Lung microvascular endothelial cell (primary cell): ENCODE results near the gene ATP10A. TPM values are rescaled to one million over a fixed set of nuclear protein-coding genes. Genes with fewer than 3 reads are reported as not detected.
"Not testable (repeated sequence)": the region's sequence is repeated elsewhere in the genome, so short reads cannot be mapped to it uniquely, and the experiment has no call there.

ENCODE experiments used
- DNase-seq, 2 donors: peaks; one replicate each; pipeline versions ENCODE4 v3.0.0 to v3.0.0-alpha.2; 2010; ENCODE audit warnings: low read depth in 2 of 2
- total RNA-seq: library from RNA; depleted of rRNA; stranded (reverse); fragments of >200 nt; gene quantifications from 2 replicates; pipeline ENCODE4 v1.2.1, GENCODE V29; 2014

ATP10A gene
- total RNA-seq, 1 donor from 2014 or later: not detected

DNA sequence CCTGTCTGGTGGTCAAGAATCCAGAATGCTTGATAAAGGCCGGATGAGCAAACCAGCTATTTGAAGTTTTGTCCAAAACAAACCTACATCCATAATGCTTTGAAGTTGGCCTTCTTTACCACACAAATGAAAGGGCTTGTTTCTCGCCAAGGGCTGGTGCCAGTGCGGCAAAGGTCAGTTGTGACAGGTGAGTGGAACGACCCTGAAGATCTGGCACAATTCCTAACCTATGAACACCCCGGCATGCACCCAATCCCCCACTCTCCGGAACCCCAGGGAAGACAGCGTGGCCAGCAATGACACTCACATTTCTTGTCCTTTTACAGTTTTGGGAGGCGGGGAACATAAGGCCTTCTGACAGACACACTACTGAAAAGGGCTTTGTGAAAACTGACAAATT, 90.6 kb downstream of the ATP10A start:
- DNase-seq: no peak

DNA sequence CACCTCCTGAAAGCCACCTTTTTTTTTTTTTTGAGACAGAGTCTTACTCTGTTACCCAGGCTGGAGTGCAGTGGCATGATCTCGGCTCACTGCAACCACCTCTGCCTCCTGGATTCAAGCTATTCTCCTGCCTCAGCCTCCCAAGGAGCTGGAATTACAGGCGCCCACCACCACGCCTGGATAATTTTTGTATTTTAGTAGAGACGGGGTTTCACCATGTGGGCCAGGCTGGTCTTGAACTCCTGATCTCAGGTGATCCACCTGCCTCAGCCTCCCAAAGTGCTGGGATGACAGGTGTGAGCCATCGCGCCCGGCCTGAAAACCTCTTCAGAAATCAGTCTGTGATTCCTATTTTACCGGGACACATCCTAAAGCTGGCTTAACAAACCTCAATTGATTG, 91.4 kb downstream of the ATP10A start:
- DNase-seq: not testable (repeated sequence)

DNA sequence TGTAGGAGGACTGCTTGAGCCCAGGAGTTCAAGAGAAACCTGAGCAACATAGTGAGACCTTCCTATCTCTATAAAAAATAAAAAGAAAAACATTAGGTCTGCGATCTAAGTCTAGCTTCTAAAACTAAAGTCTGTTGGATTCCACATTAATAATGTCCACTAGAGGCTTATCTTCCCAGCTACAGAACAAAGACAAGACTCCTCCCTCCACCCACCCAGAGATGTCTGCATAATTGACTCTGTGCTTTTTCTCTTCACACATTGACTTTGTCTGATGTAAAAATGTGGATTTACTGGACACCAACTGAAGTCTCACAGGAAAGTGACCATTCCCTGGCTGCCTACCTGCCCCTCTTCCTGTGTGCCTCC, 91.8 kb downstream of the ATP10A start:
- no peak for DNase-seq

DNA sequence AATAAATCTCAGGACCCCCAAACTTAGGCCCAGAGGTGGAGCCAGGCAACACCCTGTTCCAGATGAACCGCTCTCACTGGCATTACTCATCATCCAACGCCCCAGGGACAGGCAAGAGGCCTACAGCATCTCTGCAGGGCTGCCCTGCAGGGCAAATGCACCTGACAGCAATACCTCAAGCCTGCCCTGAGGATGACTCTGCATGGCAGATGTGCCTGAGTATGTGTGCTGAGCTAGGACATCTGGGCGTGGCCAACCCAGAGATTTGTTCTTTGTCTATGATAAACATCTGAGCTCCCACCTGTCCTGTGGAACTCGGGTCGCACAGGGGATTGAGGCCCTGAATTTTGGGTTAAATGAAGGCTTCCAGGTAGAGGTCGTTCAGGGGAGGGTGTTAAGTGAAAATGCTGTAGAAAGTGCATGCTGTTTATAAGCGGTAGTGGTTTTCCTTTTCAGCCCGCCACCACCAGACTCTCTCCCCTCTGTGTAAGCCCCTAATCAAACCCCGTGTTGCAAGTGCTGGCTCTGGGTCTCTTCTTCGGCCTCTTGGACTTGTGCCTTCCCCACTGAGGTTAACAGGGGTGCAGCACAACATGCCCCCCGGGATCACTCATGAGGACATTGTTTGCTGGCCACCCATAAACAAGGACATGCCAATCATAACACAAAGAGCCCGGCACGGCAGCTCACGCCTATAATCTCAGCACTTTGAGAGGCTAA, 92.3 kb downstream of the ATP10A start:
- DNase-seq: no peak

DNA sequence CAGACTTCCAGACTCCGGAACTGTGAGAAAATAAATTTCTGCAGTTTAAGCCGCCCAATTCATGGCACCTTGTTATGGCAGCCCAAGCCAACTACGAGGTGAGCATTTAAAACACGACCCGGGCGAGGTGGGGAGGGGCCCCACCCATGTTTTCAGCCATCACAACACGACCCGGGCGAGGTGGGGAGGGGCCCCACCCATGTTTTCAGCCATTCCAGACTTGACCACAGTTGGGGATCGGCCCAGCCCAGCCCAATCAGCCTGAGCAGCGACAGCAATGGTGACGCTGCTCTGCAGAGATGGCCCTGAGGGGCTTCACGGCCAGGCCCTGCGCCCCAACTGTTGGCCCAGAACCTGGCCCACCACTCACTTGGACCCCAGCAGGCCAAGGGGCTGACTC, 93.1 kb downstream of the ATP10A start:
- DNase-seq: no peak

DNA sequence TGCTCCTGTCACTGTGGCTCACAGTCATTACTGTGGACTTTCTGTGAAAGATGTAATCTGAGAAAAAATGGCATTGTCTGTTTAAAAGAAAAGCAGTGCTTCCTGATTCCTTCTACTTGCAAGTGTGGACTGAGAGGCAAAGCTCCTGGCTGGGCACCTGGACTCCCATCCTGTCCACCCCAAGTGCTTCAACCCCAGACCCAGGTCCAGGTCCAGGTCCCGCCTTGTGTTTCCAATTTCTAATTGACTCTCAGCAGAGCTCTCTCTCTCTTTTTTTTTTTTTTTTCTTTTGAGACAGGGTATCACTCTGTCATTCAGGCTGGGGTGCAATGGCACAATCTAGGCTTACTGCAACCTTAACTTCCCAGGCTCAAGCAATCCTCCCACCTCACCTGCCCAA, 94.9 kb downstream of the ATP10A start:
- DNase-seq: no peak

DNA sequence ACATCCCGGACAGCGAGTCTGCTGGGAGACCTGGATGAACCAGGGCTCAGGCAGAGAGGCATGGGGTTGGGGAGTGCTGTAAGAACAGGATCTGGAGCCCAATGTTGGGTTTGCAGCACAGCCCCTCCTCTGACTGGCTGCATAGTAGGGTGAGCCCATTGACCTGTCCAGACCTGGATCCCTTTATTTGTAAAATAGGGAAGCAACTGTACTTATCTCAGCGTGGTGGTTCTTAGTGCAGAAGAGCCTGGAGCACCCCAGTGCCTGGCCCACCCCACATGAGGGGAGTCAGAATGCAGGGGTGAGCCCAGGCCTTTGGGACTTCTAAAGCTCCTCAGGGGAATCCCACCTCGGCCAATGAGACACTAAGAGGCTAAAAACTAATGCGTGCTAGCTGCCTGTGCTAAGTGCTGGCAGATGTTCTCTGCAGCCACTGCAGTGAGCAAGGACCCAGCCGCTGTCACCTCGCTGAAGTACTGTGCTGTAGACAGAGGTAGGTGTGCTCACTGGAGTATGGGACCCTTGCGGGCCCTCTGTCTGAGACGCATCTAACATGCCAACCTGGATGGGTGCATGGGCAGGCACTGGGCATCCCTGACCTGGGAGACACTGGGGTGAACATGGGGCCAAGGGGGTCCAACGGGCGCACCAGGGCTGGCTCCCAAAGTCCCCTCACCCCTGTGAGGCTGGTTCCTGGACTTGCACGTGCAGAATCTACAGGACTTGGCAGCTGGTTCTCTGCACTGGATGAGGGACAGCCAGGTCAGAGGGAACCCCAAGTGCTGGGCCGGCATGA, 95.6 kb downstream of the ATP10A start:
- no peak for DNase-seq

DNA sequence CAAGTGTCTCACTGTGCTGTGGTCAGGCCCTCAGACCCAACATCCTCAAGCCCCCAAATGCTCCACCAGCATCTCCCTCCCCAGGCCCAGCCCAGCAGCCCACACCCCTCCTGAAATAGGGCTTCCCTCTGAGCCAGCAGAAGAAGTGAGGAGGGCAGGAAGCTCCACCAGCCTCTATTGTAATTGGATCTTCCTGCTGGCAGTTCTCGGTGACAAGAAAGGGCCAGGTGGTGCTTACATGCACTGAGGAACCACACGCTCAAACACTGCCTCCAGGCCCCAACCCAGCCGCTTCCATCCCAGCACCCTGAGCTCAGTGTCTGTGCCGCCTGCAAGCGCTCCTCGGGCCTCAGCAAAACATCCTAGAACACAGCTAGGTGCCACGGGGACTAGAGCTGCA, 96.7 kb downstream of the ATP10A start:
- no peak for DNase-seq

DNA sequence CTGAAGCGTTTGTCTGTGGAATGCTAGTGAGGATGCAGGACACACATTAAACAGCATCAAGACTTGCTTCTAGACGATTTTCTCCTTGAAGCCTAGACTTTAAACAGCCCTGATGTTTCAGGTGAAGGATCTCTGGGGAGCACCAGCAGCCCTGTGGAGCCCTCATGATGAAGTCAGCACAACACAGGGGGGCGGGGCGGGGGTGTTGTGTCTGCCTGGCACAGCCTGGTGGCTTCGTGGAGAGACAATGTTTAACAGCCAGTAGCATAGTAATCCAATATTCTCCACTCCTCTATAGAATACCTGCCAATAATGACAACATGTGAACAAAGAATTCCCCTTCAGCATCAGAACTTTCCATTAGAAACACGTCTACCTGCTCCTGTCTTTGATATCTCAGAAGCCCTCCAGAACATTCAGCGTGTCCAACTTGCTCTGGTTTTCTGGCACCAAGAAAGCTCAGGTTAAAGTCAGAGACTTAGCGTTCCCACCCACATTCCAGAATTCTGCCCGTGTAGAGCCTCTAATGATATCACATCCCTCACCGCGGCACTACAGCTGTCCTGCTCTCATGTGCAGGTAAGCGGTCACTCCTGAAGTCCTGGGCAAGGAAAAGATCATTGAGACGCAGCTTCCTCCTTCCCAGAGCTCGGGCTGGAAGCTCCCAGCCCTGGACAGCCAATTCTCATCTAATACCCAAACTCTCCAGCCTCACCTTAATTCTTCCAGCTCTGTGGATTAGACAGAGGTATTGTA, 98.0 kb downstream of the ATP10A start:
- no peak for DNase-seq

DNA sequence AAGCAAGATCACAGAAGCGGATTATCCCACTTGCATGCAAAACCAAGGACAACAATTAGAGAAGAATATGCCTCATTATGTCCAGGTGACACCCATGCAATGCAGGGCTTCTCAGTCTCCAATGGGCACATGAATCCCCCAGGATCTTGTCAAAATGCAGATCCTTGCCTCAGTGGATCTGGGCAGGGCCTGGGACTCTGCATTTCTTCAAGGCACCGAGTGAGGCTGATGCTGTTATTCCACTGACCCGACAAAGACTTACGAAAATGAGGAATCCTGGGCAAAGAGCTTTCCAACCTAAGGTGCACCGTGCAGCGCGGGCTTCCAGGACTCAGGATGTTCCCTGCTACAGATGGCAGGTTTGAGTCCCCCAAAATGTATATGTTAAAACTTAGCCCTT, 99.2 kb downstream of the ATP10A start:
- DNase-seq: no peak

DNA sequence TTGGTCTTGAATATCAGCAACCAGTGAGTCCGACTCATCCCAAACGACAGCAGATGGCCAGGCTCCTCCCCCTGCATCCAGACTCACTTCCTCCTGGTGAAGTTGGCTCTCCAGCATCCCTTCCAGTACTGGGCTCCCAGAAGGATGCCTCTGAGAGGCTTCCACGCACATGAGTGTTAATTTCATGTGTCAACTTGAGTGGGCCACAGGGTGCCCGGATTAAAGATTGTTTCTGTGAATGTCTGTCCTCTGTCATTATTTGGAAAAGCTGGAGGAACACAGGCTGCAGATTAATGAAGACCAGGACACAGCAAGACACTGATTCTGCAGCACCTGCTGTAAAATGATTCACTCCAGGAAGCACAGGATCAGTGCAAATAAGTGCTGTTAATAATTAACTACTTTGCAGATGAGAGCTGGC, 99.8 kb downstream of the ATP10A start:
- no peak for DNase-seq

DNA sequence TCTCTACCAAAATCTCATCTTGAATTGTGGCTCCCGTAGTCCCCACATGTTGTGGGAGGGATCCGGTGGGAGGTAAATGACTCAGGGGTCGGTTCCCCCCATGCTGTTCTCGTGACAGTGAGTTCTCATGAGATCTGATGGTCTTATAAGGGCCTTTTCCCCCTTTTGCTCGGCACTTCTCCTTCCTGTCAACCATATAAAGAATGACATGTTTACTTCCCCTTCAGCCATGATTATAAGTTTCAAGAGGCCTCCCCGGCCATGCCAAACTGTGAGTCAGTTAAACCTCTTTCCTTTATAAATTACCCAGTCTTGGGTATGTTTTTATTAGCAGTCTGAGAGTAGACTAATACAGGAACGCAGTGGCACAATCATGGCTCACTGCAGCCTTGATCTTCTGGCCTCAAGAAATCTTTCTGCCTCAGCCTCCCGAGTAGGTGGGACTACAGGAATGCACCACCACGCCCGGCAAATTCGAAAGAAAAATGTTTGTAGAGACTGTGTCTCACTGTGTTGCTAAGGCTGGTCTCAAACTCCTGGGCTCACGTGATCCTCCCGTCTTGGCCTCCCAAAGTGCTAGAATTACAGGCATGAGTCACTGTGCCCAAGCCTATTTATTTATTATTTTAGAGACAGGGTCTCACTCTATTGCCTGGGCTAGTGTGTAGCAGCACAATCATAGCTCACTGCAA, 101.0 kb downstream of the ATP10A start:
- no peak for DNase-seq

DNA sequence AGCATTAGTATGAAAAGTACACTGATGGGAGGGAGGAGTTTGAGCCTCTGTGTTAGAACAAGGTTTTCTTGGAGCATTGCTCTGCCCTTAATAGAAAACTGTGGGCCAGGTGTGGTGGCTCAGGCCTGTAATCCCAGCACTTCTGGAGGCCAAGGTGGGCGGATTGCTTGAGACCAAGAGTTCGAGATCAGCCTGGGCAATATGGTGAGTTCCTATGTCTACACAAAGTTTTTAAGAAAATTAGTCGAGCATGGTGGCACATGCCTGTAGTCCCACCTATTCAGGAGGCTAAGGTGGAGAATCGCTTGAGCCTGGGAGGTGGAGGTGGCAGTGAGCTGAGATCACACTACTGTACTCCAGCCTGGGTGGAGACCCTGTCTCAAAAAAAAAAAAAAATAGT, 103.7 kb downstream of the ATP10A start:
- DNase-seq: no peak

DNA sequence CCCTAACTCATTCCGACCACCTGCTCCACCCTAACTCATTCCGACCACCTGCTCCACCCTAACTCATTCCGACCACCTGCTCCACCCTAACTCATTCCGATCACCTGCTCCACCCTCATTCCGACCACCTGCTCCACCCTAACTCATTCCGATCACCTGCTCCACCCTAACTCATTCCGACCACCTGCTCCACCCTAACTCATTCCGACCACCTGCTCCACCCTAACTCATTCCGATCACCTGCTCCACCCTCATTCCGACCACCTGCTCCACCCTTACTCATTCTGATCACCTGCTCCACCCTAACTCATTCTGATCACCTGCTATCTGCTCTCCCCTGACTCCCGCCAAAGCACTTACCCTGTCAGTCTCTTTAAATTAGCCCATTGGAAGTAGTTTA, 104.5 kb downstream of the ATP10A start:
- not testable (repeated sequence) for DNase-seq

DNA sequence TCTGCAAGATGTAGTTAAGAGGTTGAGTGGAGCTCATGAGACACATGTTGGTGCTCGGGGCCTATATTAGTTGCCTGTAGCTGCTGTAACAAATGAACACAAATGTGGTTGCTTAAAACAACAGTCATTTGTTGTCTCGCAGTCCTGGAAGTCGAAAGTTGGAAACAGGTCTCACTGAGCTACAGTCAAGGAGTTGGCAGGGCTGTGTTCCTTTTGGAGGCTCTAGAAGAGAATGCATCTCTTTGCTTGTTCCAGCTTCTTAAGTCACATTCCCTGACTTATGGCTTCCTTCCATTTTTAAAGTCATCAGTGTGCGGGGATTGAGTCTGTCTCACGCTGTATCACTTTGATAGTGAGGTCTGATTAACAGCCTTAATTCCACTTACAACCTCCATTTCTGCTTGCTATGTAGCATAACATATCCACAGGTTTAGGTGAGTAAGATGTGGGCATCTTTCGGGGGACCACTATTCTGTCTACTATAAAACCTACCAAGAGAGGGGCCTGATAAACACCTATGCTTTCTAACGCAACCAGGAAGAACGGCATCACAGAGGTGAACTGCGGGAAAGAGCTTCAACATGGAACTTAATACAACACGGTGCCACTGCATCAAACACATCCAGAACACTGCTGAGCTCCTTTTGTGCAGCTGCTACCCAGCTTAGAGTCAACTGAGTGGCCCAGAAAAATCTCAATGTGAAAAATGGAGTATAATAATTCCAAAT, 119.4 kb downstream of the ATP10A start:
- no peak for DNase-seq

DNA sequence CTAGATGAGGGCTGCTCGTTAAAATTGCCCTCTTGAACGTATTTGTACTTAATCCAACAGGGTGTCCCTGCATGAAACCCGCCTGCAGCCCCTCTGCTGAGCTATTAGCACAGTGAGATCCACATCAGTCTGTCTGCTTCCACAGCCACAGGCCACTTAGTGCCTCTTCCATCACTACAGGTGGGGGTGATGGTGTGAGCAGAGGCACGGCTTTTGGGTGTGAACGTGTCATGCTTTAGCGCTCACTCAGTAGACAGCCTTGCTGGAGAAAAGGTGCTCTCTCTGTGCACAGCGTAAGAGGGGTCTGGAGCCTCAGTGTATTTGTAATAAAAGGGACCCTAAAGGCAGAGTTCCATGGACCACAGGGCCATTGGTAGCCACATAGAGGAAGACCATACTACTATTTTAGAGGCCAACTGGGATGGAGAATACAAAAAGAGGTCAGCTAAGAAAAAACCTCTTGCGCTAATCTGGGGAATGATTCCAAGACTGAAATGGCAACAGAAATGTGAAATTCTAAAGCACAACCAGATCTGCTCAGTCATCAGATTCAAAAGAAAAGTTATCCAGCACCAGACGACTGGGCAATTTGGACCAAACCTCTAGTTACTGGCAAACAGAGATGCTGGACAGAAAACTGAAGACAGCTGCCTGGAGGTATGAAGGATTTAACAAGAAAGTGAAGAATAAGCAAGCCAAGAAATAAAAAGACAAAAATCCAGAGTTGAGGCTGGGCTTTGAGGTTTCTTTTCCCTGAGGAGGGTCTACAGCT, 120.2 kb downstream of the ATP10A start:
- DNase-seq: no peak

DNA sequence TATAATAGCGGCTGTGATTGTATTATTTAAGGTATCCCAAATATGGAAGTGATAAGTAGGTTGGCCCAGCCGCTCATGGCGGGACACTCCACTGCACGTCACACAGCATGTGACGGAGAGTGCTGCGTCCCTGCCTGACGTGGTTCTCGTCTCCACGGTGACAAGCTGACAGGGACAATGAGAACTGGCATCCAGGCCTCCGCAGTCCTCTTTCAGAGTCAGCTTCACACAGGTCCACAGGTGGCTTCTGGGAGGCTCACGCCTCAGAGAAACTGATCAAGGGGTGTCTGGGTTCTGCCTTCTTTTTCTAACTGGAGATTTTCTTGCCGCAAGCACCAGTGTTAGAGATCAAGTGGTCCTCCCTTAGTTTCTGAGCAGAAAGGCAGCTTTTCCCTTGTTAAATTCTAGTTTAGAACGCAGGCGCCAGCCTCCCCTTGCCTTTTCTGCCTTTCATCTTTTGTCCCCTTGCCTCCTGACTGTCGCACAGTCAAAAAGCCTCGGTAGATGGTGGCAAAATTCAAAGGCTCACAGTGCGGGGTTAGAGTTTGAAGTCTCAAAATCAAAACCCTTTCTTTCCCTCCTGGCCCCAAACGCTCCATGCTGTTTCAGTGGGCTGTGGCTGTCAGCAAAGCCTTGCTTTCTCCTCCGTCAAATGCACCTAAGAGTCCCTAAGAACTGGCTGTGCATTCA, 120.9 kb downstream of the ATP10A start:
- no peak for DNase-seq

DNA sequence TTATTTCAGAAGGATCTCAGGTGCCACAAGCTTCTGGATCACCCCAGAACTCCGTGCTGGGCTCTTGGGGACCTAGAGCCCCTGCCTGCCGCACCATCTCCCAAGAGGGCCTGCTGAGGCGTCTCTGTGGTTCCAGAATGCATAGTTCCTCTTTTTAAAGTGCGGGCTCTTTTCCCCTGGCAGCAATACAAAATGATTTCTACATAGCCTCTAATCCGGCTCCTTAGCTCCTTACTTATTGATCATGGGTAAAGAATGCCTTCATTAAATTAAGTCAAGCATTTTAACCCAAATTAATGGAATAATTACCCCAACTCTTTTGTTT, 121.9 kb downstream of the ATP10A start:
- DNase-seq: no peak

DNA sequence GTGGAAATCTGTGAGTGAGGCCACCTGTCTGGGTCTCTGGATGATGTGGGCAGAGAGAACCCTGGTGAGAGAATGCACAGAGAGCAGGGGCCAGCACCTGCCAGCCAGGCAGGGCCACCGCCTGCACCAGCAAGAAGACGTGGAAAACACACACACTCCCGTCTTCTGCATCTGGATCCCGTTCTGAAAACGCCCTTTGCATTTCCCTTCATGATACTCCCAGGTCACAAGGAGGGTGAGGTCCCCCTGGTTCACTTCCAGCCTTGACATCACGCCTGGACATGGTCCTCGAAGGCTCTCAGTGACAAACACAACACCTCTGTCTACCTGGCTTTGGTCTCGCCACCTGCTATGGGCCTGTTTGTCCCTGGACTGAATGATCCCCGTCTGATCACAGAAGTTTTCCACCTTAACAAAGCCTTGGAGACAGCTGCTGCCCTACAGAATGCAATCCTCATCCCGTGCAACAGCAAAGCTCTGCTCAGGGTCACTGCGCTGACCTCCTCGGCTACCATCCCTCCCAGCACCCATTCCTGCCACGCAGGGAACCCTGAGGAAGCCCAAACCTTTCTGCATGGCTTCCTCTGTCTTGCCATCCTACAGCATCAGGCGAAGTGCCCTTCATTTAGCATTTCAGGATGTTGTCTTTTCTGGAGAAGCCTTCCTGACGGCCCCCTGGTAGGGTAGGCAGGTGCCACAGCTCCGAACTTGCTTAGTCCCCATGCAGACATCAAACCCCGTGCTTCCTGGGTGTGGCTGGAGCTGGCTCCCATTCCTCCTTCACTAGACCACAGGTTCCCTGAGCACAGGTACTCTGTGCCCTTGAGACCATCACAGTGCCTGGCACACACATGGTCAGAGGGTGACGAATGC, 122.5 kb downstream of the ATP10A start:
- no peak for DNase-seq
